Activated CD8-positive, alpha-beta T cell treated with anti-CD3 and anti-CD28 coated beads for 36 hours (primary cell): Measurements from ENCODE around the gene IQGAP1. TPM values are rescaled to one million over a fixed set of nuclear protein-coding genes. Genes with fewer than 3 reads are reported as not detected.

Experiments used
- ATAC-seq: fragments of 200-7000 bp; cut with Tn5 transposase; one replicate; pipeline ENCODE4 v1.10.0; 2021; ENCODE audit warnings: mild to moderate bottlenecking, moderate library complexity
- CTCF ChIA-PET: fragments of 350-600 bp; sonication (Branson Sonifier 250); formaldehyde crosslinking; loops from one replicate; lab custom pipeline; 2021; ENCODE audit warnings: antibody characterized with exemption; lab: Charles Lee
- POLR2A ChIA-PET: fragments of 350-600 bp; sonication (Branson Sonifier 250); formaldehyde crosslinking; loops from one replicate; lab custom pipeline; 2021; ENCODE audit warnings: antibody characterized with exemption; lab: Charles Lee
- DNase-seq: peaks from one replicate; pipeline ENCODE4 v3.0.0-alpha.2; 2020
- H3K27ac Mint-ChIP-seq: one replicate; pipeline ENCODE4 v1.8.0; 2021; ENCODE audit warnings: mild to moderate bottlenecking, mixed read lengths
- H3K27me3 Mint-ChIP-seq: one replicate; pipeline ENCODE4 v1.8.0; 2021; ENCODE audit warnings: mixed read lengths
- H3K36me3 Mint-ChIP-seq: one replicate; pipeline ENCODE4 v1.8.0; 2021; ENCODE audit warnings: low read depth, mixed read lengths
- H3K4me1 Mint-ChIP-seq: one replicate; pipeline ENCODE4 v1.8.0; 2021; ENCODE audit warnings: low read depth, mixed read lengths
- H3K4me3 Mint-ChIP-seq: one replicate; pipeline ENCODE4 v1.8.0; 2021; ENCODE audit warnings: mild to moderate bottlenecking, moderate library complexity, mixed read lengths
- H3K9me3 Mint-ChIP-seq: one replicate; pipeline ENCODE4 v1.8.0; 2021; ENCODE audit warnings: mixed read lengths
- intact Hi-C: fragments of 100-400 bp; cut with micrococcal nuclease; formaldehyde crosslinking; loops from one replicate; pipeline ENCODE4 v1.10.0; 2022
- total RNA-seq, 2 experiments: library from RNA; stranded (reverse); gene quantifications; one replicate each; pipeline ENCODE4 v1.2.3, GENCODE V29; 2021
- TF ChIP-seq, protein P1 (sequence below): fragments of 200-600 bp; IDR thresholded peaks from one replicate; pipeline ENCODE4 v1.8.0; 2022; ENCODE audit warnings: antibody characterized with exemption, mild to moderate bottlenecking

The IQGAP1 gene
- total RNA-seq, 2 experiments from 2014 or later = 148 to 155 TPM

DNA sequence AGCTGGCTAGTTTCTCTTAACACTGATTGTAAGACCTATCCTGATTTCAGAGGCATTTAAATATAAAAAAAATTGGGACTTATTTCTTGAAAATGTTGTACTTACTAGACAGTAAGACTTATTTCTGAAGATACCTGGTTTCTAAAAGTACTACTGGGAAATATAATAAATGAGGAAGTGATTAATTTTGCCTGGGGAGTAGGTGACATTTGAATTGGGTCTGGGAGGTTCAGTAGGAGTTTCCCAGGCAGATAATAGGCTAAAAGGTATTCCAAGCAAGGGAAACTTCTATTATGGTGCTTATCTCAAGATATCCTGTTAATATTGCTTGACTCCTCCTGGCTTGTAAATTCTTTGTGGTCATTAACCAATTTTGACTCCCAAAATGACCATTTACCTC is 6.5 kb upstream of the IQGAP1 start:
- TF ChIP-seq, protein P1, sequence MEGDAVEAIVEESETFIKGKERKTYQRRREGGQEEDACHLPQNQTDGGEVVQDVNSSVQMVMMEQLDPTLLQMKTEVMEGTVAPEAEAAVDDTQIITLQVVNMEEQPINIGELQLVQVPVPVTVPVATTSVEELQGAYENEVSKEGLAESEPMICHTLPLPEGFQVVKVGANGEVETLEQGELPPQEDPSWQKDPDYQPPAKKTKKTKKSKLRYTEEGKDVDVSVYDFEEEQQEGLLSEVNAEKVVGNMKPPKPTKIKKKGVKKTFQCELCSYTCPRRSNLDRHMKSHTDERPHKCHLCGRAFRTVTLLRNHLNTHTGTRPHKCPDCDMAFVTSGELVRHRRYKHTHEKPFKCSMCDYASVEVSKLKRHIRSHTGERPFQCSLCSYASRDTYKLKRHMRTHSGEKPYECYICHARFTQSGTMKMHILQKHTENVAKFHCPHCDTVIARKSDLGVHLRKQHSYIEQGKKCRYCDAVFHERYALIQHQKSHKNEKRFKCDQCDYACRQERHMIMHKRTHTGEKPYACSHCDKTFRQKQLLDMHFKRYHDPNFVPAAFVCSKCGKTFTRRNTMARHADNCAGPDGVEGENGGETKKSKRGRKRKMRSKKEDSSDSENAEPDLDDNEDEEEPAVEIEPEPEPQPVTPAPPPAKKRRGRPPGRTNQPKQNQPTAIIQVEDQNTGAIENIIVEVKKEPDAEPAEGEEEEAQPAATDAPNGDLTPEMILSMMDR = no peak
- Mint-ChIP-seq H3K4me3 (no peak overlapping the region), H3K36me3 (peaks cover 21% of the 10 kb centered on the region), H3K27me3 (no peaks in the 10 kb centered on the region), H3K4me1 (peaks cover 30% of the 10 kb centered on the region), H3K9me3 (peaks cover 18% of the 10 kb centered on the region), H3K27ac (no peak overlapping the region)
- POLR2A ChIA-PET = interaction anchor here (1.8 kb wide), 1 partner anchor 10 kb away, joined by 4 read pairs; no protein-coding TSS in a partner anchor
- intact Hi-C loops = no loop called here
- CTCF ChIA-PET = interaction anchor here (1.8 to 2.2 kb wide), 3 partner anchors 9 to 62 kb away, joined by 7 to 12 read pairs (median 10); no protein-coding TSS in a partner anchor
- no peak for ATAC-seq
- no peak for DNase-seq

- H3K4me3 Mint-ChIP-seq = no peak overlapping the region
- ChIA-PET POLR2A (interaction anchor here (1.8 kb wide), 1 partner anchor 9 kb away, joined by 4 read pairs; no protein-coding TSS in a partner anchor), CTCF (interaction anchor here (1.8 to 2.2 kb wide), 3 partner anchors 10 to 63 kb away, joined by 7 to 12 read pairs (median 10); no protein-coding TSS in a partner anchor)
- TF ChIP-seq, protein P1 = no peak
- H3K36me3 Mint-ChIP-seq = peaks cover 14% of the 10 kb centered on the region
- ATAC-seq = no peak
- no peak overlapping the region for H3K27ac Mint-ChIP-seq
- intact Hi-C loops = no loop called here
- H3K9me3 Mint-ChIP-seq = peaks cover 16% of the 10 kb centered on the region
- H3K4me1 Mint-ChIP-seq = peaks cover 24% of the 10 kb centered on the region
- H3K27me3 Mint-ChIP-seq = no peaks in the 10 kb centered on the region
- no peak for DNase-seq
These were observed 5.7 kb upstream of the IQGAP1 start for GRCh38 chr15:90382320-90382719.

- H3K4me1 Mint-ChIP-seq = peaks cover 29% of the 10 kb centered on the region
- DNase-seq (no peak), ATAC-seq (no peak)
- CTCF ChIA-PET = interaction anchor here (1.3 kb wide), 2 partner anchors 11 to 67 kb away, joined by 3 to 5 read pairs; no protein-coding TSS in a partner anchor
- TF ChIP-seq, protein P1 = no peak
- H3K27ac Mint-ChIP-seq = peak overlapping the region; percentile 66
- H3K9me3 Mint-ChIP-seq = no peaks in the 10 kb centered on the region
- POLR2A ChIA-PET = no interaction called here
- intact Hi-C loops = no loop called here
- no peaks in the 10 kb centered on the region for H3K27me3 Mint-ChIP-seq
- H3K4me3 Mint-ChIP-seq = peak overlapping the region; percentile 48
- peaks cover 18% of the 10 kb centered on the region for H3K36me3 Mint-ChIP-seq
These were observed 1.8 kb upstream of the IQGAP1 start for GRCh38 chr15:90386221-90386620.

DNA sequence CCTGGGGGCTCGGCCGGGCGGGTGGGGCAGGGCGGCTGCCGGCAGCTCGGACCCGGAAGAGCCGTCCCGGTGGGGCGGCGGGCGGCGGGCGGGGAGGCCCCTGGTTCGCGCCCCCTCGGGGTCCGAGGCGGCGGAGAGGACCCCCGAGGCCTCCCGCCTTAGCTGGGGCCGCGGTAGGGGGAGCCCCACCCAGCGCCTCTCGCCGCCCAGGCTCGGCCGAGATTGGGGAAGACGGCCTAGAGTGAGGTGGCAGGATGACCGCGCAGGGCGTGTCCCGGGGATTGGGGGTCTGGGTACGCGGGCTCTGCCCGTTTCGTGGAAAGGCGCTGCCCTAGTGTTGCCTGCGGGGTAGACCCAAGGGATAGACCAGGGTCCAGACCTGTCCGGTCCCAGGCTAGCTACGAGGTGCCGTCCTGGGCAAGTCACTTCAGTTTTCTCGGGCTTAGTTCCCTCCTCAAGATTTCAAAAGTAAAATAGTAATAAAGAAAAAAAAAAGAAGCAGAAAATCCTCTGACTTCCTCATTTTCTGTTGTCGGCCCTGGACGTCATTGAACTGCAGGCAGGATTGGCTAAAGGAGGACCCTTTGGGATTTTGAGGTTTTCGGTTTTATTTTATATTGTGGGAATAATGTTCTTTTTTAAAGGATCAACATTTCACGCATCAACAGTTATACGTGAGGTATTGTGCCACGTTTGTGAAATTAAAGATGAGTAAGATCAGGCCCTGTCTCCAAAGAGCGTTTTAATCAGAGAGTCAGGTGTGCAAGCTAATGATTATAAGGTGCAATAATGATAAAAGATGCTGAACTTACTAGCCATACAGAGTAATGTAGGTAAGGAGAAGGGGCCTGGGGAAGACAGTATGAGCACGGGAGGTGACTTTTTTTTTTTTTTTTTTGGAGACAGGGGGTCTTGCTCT is 679 bp downstream of the IQGAP1 start:
- TF ChIP-seq, protein P1 = no peak
- Mint-ChIP-seq H3K4me3 (peak overlapping the region; percentile 88), H3K27me3 (no peaks in the 10 kb centered on the region), H3K27ac (peak overlapping the region; percentile 94), H3K4me1 (peaks cover 44% of the 10 kb centered on the region), H3K9me3 (no peaks in the 10 kb centered on the region), H3K36me3 (peaks cover 37% of the 10 kb centered on the region)
- ChIA-PET POLR2A (interaction anchor here (0.6 to 3.5 kb wide), 17 partner anchors 10 to 142 kb away, joined by 3 to 19 read pairs (median 4); partner anchors contain the start of gene ZNF774), CTCF (interaction anchor here (0.7 to 2.1 kb wide), 8 partner anchors 11 to 96 kb away, joined by 3 to 10 read pairs (median 4); no protein-coding TSS in a partner anchor)
- intact Hi-C loops = loop anchor here (2.0 kb wide), 1 partner anchor 14 kb away; no protein-coding TSS in a partner anchor
- peak; percentile 32 for ATAC-seq
- peak; percentile 67 for DNase-seq
